Bone marrow (tissue), 2 donors: Measurements from ENCODE around the gene KIF23.

Experiments used
- DNase-seq, 2 donors: peaks; one replicate each; lab custom pipeline; 2025; lab: John Stamatoyannopoulos, UW

KIF23 gene

GRCh38 chr15:69491038-69491505 lies 76.9 kb downstream of the KIF23 start:
- DNase-seq: no peak

GRCh38 chr15:69493406-69493805 lies 79.3 kb downstream of the KIF23 start:
- no peak for DNase-seq

GRCh38 chr15:69496001-69496400 lies 81.9 kb downstream of the KIF23 start:
- no peak for DNase-seq

GRCh38 chr15:69497076-69497475 lies 82.9 kb downstream of the KIF23 start:
- DNase-seq: no peak

- DNase-seq: no peak
Measured at GRCh38 chr15:69497667-69498066, 83.5 kb downstream of the KIF23 start.
